ENCODE results near the gene LETM1.

Gene LETM1

GRCh38 chr4:1851575-1852410 is 4.2 kb downstream of the LETM1 start:
- H3K4me3 ChIP-seq (ENCODE audit: low read depth, low read length), result no peak overlapping the region
- H3K27me3 ChIP-seq (ENCODE audit: insufficient read depth, low read length), result no peaks in the 10 kb centered on the region
- no peak overlapping the region for H2AFZ ChIP-seq (ENCODE audit: insufficient read depth, low read length, poor library complexity)
- peaks cover 2% of the 10 kb centered on the region for H3K9me3 ChIP-seq (ENCODE audit: insufficient read depth, low read depth, low read length)
- H2BK5ac ChIP-seq (ENCODE audit: low read depth, low read length, poor library complexity), result no peak overlapping the region
- DNase-seq, result no peak
- H2BK12ac ChIP-seq (ENCODE audit: low read length), result no peak overlapping the region
- no peak overlapping the region for H3K14ac ChIP-seq (ENCODE audit: low read length)
- peaks cover 10% of the 10 kb centered on the region for H3K79me1 ChIP-seq (ENCODE audit: low read length)
- H3K18ac ChIP-seq (ENCODE audit: low read length), result no peak overlapping the region
- no peak overlapping the region for H3K4ac ChIP-seq (ENCODE audit: low read depth, low read length)
- no peak overlapping the region for H4K91ac ChIP-seq (ENCODE audit: low read depth, low read length)
- no peak overlapping the region for H2BK120ac ChIP-seq (ENCODE audit: insufficient read depth, low read length, poor library complexity)
- peaks cover 12% of the 10 kb centered on the region for H3K79me2 ChIP-seq (ENCODE audit: control insufficient read depth, insufficient read depth, low read length, poor library complexity)
- H2AK5ac ChIP-seq (ENCODE audit: low read length), result no peak overlapping the region
- H3K4me2 ChIP-seq (ENCODE audit: low read length), result no peak overlapping the region
- peaks cover 4 to 6% of the 10 kb centered on the region in 2 experiments for H3K4me1 ChIP-seq (ENCODE audit: control insufficient read depth in 1 of 2, insufficient read depth in 2 of 2, low read length in 2 of 2)
- peaks cover 0 to 4% of the 10 kb centered on the region in 2 experiments for H3K36me3 ChIP-seq (ENCODE audit: control insufficient read depth in 1 of 2, insufficient read depth in 2 of 2, low read length in 2 of 2)
- no peak overlapping the region for H4K8ac ChIP-seq (ENCODE audit: low read depth, low read length)
- H3K23ac ChIP-seq (ENCODE audit: low read length), result no peak overlapping the region
- no CpG with 5 or more reads among the region's 16 CpGs for WGBS (ENCODE audit: extremely low coverage, insufficient coverage, insufficient read length)
- H3K9ac ChIP-seq (ENCODE audit: low read length), result no peak overlapping the region
- H3K27ac ChIP-seq (ENCODE audit: low read depth, low read length), result no peak overlapping the region
- no peak overlapping the region for H4K12ac ChIP-seq (ENCODE audit: low read depth, low read length)

- H3K14ac ChIP-seq (ENCODE audit: low read length), result no peak overlapping the region
- peaks cover 5% of the 10 kb centered on the region for H3K79me1 ChIP-seq (ENCODE audit: low read length)
- DNase-seq, result no peak
- H2AFZ ChIP-seq (ENCODE audit: insufficient read depth, low read length, poor library complexity), result no peak overlapping the region
- no peak overlapping the region for H3K9ac ChIP-seq (ENCODE audit: low read length)
- H3K4me3 ChIP-seq (ENCODE audit: low read depth, low read length), result no peak overlapping the region
- H4K8ac ChIP-seq (ENCODE audit: low read depth, low read length), result no peak overlapping the region
- H2BK120ac ChIP-seq (ENCODE audit: insufficient read depth, low read length, poor library complexity), result no peak overlapping the region
- H3K79me2 ChIP-seq (ENCODE audit: control insufficient read depth, insufficient read depth, low read length, poor library complexity), result peaks cover 7% of the 10 kb centered on the region
- peaks cover 2% of the 10 kb centered on the region for H3K9me3 ChIP-seq (ENCODE audit: insufficient read depth, low read depth, low read length)
- H3K27ac ChIP-seq (ENCODE audit: low read depth, low read length), result no peak overlapping the region
- no peak overlapping the region for H4K91ac ChIP-seq (ENCODE audit: low read depth, low read length)
- H3K18ac ChIP-seq (ENCODE audit: low read length), result no peak overlapping the region
- H2AK5ac ChIP-seq (ENCODE audit: low read length), result no peak overlapping the region
- no peak overlapping the region for H4K12ac ChIP-seq (ENCODE audit: low read depth, low read length)
- H3K4ac ChIP-seq (ENCODE audit: low read depth, low read length), result no peak overlapping the region
- H3K4me2 ChIP-seq (ENCODE audit: low read length), result no peak overlapping the region
- H2BK5ac ChIP-seq (ENCODE audit: low read depth, low read length, poor library complexity), result no peak overlapping the region
- H3K27me3 ChIP-seq (ENCODE audit: insufficient read depth, low read length), result no peaks in the 10 kb centered on the region
- no peak overlapping the region for H3K23ac ChIP-seq (ENCODE audit: low read length)
- peaks cover 3% of the 10 kb centered on the region in 2 experiments for H3K4me1 ChIP-seq (ENCODE audit: control insufficient read depth in 1 of 2, insufficient read depth in 2 of 2, low read length in 2 of 2)
- no CpG with 5 or more reads among the region's 11 CpGs for WGBS (ENCODE audit: extremely low coverage, insufficient coverage, insufficient read length)
- no peak overlapping the region for H2BK12ac ChIP-seq (ENCODE audit: low read length)
- H3K36me3 ChIP-seq (ENCODE audit: control insufficient read depth in 1 of 2, insufficient read depth in 2 of 2, low read length in 2 of 2), result peaks cover 0 to 4% of the 10 kb centered on the region in 2 experiments
Observed at GRCh38 chr4:1851160-1851559, 4.8 kb downstream of the LETM1 start.

- WGBS (ENCODE audit: extremely low coverage, insufficient coverage, insufficient read length), result no CpG with 5 or more reads among the region's 10 CpGs
Observed at GRCh38 chr4:1850276-1850675, 5.7 kb downstream of the LETM1 start.

GRCh38 chr4:1846580-1846979 is 9.4 kb downstream of the LETM1 start:
- DNase-seq, result no peak
- Histone ChIP-seq H3K36me3 (ENCODE audit: control insufficient read depth in 1 of 2, insufficient read depth in 2 of 2, low read length in 2 of 2) (peaks cover 10 to 17% of the 10 kb centered on the region in 2 experiments), H3K27me3 (ENCODE audit: insufficient read depth, low read length) (no peaks in the 10 kb centered on the region), H3K18ac (ENCODE audit: low read length) (no peak overlapping the region), H3K27ac (ENCODE audit: low read depth, low read length) (no peak overlapping the region), H2AK5ac (ENCODE audit: low read length) (no peak overlapping the region), H3K14ac (ENCODE audit: low read length) (no peak overlapping the region), H3K23ac (ENCODE audit: low read length) (no peak overlapping the region), H4K12ac (ENCODE audit: low read depth, low read length) (no peak overlapping the region), H3K4me3 (ENCODE audit: low read depth, low read length) (no peak overlapping the region), H3K79me2 (ENCODE audit: control insufficient read depth, insufficient read depth, low read length, poor library complexity) (no peaks in the 10 kb centered on the region), H2BK12ac (ENCODE audit: low read length) (no peak overlapping the region), H3K9ac (ENCODE audit: low read length) (no peak overlapping the region), H4K91ac (ENCODE audit: low read depth, low read length) (no peak overlapping the region), H3K4me1 (ENCODE audit: control insufficient read depth in 1 of 2, insufficient read depth in 2 of 2, low read length in 2 of 2) (no peaks in the 10 kb centered on the region), H2BK120ac (ENCODE audit: insufficient read depth, low read length, poor library complexity) (no peak overlapping the region), H2BK5ac (ENCODE audit: low read depth, low read length, poor library complexity) (no peak overlapping the region), H3K9me3 (ENCODE audit: insufficient read depth, low read depth, low read length) (peaks cover 2% of the 10 kb centered on the region), H3K4me2 (ENCODE audit: low read length) (no peak overlapping the region), H3K4ac (ENCODE audit: low read depth, low read length) (no peak overlapping the region), H2AFZ (ENCODE audit: insufficient read depth, low read length, poor library complexity) (no peak overlapping the region), H4K8ac (ENCODE audit: low read depth, low read length) (no peak overlapping the region), H3K79me1 (ENCODE audit: low read length) (no peaks in the 10 kb centered on the region)
- no CpG with 5 or more reads among the region's 2 CpGs for WGBS (ENCODE audit: extremely low coverage, insufficient coverage, insufficient read length)

More at GRCh38 chr4:1850276-1850675, 5.7 kb downstream of the LETM1 start:
- Histone ChIP-seq H3K27ac (ENCODE audit: low read depth, low read length) (no peak overlapping the region), H4K12ac (ENCODE audit: low read depth, low read length) (no peak overlapping the region), H3K14ac (ENCODE audit: low read length) (no peak overlapping the region), H3K27me3 (ENCODE audit: insufficient read depth, low read length) (no peaks in the 10 kb centered on the region), H2BK5ac (ENCODE audit: low read depth, low read length, poor library complexity) (no peak overlapping the region), H3K9me3 (ENCODE audit: insufficient read depth, low read depth, low read length) (peaks cover 2% of the 10 kb centered on the region), H4K91ac (ENCODE audit: low read depth, low read length) (no peak overlapping the region), H3K4me2 (ENCODE audit: low read length) (no peak overlapping the region), H2BK12ac (ENCODE audit: low read length) (no peak overlapping the region), H3K79me2 (ENCODE audit: control insufficient read depth, insufficient read depth, low read length, poor library complexity) (peaks cover 2% of the 10 kb centered on the region), H3K36me3 (ENCODE audit: control insufficient read depth in 1 of 2, insufficient read depth in 2 of 2, low read length in 2 of 2) (peaks cover 0 to 4% of the 10 kb centered on the region in 2 experiments), H3K79me1 (ENCODE audit: low read length) (no peaks in the 10 kb centered on the region), H3K4me3 (ENCODE audit: low read depth, low read length) (no peak overlapping the region), H2AFZ (ENCODE audit: insufficient read depth, low read length, poor library complexity) (no peak overlapping the region), H3K23ac (ENCODE audit: low read length) (no peak overlapping the region), H3K9ac (ENCODE audit: low read length) (no peak overlapping the region), H3K18ac (ENCODE audit: low read length) (peak overlapping the region; percentile 62), H3K4me1 (ENCODE audit: control insufficient read depth in 1 of 2, insufficient read depth in 2 of 2, low read length in 2 of 2) (peaks cover 2% of the 10 kb centered on the region in 2 experiments), H2AK5ac (ENCODE audit: low read length) (no peak overlapping the region), H3K4ac (ENCODE audit: low read depth, low read length) (no peak overlapping the region), H4K8ac (ENCODE audit: low read depth, low read length) (no peak overlapping the region), H2BK120ac (ENCODE audit: insufficient read depth, low read length, poor library complexity) (no peak overlapping the region)
- no peak for DNase-seq
